ENCODE results near the gene CACYBP.
A peak's percentile ranks its signal among the peaks of the same experiment; 100 is the strongest.

Gene CACYBP

GRCh38 chr1:174974711-174975119 is 25.0 kb upstream of the CACYBP start:
- DNase-seq: peak in 2 of 14 donors; percentile 29 to 96

GRCh38 chr1:174975764-174976163 is 24.0 kb upstream of the CACYBP start:
- DNase-seq: peak in 1 of 14 donors; percentile 18

- no peak for DNase-seq
Observed at GRCh38 chr1:174976436-174977108, 23.2 kb upstream of the CACYBP start.

- peak in 1 of 14 donors; percentile 21 for DNase-seq
Observed at GRCh38 chr1:174982971-174983689, 16.6 kb upstream of the CACYBP start.

GRCh38 chr1:174984952-174985351 is 14.8 kb upstream of the CACYBP start:
- no peak for DNase-seq

- DNase-seq: no peak
Observed at GRCh38 chr1:174988539-174988938, 11.2 kb upstream of the CACYBP start.

- no peak for DNase-seq
Observed at GRCh38 chr1:174988986-174989385, 10.8 kb upstream of the CACYBP start.

GRCh38 chr1:174989536-174990220 is 10.1 kb upstream of the CACYBP start:
- DNase-seq: peak in 1 of 14 donors; percentile 9

- peak in 1 of 14 donors; percentile 7 for DNase-seq
Observed at GRCh38 chr1:174990382-174990999, 9.3 kb upstream of the CACYBP start.

GRCh38 chr1:174991473-174991872 is 8.3 kb upstream of the CACYBP start:
- DNase-seq: no peak

- DNase-seq: no peak
Observed at GRCh38 chr1:174995121-174995520, 4.6 kb upstream of the CACYBP start.

- DNase-seq: no peak
Observed at GRCh38 chr1:174995916-174996315, 3.8 kb upstream of the CACYBP start.

GRCh38 chr1:174996476-174996875 is 3.3 kb upstream of the CACYBP start:
- DNase-seq: no peak

GRCh38 chr1:174997041-174997440 is 2.7 kb upstream of the CACYBP start:
- DNase-seq: no peak

GRCh38 chr1:174998569-174999215 is 1.1 kb upstream of the CACYBP start:
- DNase-seq: peak in 4 of 14 donors; percentile 43 to 65 (median 52)

GRCh38 chr1:174999216-174999935 is 371 bp upstream of the CACYBP start:
- DNase-seq: peak; percentile 87 to 100 (median 99)

- no peak for DNase-seq
Observed at GRCh38 chr1:175000697-175001187, 995 bp downstream of the CACYBP start.

- no peak for DNase-seq
Observed at GRCh38 chr1:175002910-175003517, 3.3 kb downstream of the CACYBP start.

GRCh38 chr1:175003521-175003920 is 3.8 kb downstream of the CACYBP start:
- no peak for DNase-seq

- DNase-seq: no peak
Observed at GRCh38 chr1:175005085-175005783, 5.5 kb downstream of the CACYBP start.
